ENCODE data around the gene GSTM1. TPM values are rescaled to one million over a fixed set of nuclear protein-coding genes. Genes with fewer than 3 reads are reported as not detected.
"Not testable (repeated sequence)": the region's sequence is repeated elsewhere in the genome, so short reads cannot be mapped to it uniquely, and the experiment has no call there.

GSTM1 gene
- total RNA-seq, 1 donor from 2014 or later, result 47.8 TPM

DNA sequence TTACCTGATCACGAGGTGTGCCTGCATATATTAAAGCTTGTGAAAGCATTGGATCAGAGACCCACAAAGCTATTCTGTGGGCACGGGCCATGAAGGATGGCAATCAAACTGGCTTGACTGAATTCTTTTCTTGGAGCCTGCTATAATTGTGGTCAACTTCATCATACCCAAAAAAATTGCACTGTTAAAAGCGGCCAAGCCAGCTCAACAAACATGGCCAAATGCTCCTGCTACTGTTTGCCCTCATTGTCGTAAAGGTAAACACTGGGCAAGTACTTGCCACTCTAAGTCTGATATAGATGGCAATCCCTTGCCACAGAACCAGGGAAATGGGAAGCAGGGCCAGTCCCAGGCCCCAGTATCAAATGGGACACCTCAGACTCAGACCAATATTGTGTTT is 17.8 kb downstream of the GSTM1 start:
- peaks cover 18% of the 10 kb centered on the region for H3K9me3 Mint-ChIP-seq
- no peak overlapping the region for H3K27ac Mint-ChIP-seq (ENCODE audit: unreplicated experiment)
- H3K4me3 Mint-ChIP-seq, result no peak overlapping the region
- H3K27me3 Mint-ChIP-seq (ENCODE audit: low read depth), result no peaks in the 10 kb centered on the region
- no peak for TF ChIP-seq CTCF (conservative IDR thresholded peaks at IDR 0.05)
- H3K36me3 Mint-ChIP-seq (ENCODE audit: low read depth), result peaks cover 13% of the 10 kb centered on the region
- H3K4me1 Mint-ChIP-seq, result no peaks in the 10 kb centered on the region
- no peak for DNase-seq (ENCODE audit: low read depth, low spot score)

- H3K4me1 Mint-ChIP-seq; H3K27me3 Mint-ChIP-seq (ENCODE audit: low read depth); DNase-seq (ENCODE audit: low read depth, low spot score); H3K27ac Mint-ChIP-seq (ENCODE audit: unreplicated experiment); H3K4me3 Mint-ChIP-seq: not testable (repeated sequence)
- Mint-ChIP-seq H3K36me3 (ENCODE audit: low read depth) (peaks cover 13% of the 10 kb centered on the region), H3K9me3 (peaks cover 13% of the 10 kb centered on the region)
These were observed 21.3 kb downstream of the GSTM1 start for GRCh38 chr1:109708949-109709348.

DNA sequence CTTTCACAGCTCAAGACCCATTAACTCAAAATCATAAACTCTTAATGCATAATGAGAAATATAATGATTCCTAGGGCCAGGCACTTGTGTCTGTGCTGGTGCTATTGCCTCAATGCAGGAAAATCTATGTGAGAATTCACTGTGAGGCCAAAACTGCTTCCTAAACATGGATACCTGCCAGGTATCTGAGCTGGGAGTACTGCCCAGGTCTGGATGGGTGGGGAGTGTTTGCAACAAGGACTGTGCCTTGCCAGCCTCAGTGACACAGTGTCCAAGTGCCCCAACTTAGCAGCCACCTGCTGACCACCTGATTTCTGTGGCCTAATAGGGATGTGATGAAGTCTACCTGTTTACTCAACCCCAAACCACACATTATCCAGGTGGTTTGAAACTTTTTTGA is 22.2 kb downstream of the GSTM1 start:
- H3K27ac Mint-ChIP-seq (ENCODE audit: unreplicated experiment); H3K4me3 Mint-ChIP-seq; H3K4me1 Mint-ChIP-seq; DNase-seq (ENCODE audit: low read depth, low spot score); H3K36me3 Mint-ChIP-seq (ENCODE audit: low read depth); H3K27me3 Mint-ChIP-seq (ENCODE audit: low read depth): not testable (repeated sequence)
- H3K9me3 Mint-ChIP-seq, result peaks cover 11% of the 10 kb centered on the region

DNA sequence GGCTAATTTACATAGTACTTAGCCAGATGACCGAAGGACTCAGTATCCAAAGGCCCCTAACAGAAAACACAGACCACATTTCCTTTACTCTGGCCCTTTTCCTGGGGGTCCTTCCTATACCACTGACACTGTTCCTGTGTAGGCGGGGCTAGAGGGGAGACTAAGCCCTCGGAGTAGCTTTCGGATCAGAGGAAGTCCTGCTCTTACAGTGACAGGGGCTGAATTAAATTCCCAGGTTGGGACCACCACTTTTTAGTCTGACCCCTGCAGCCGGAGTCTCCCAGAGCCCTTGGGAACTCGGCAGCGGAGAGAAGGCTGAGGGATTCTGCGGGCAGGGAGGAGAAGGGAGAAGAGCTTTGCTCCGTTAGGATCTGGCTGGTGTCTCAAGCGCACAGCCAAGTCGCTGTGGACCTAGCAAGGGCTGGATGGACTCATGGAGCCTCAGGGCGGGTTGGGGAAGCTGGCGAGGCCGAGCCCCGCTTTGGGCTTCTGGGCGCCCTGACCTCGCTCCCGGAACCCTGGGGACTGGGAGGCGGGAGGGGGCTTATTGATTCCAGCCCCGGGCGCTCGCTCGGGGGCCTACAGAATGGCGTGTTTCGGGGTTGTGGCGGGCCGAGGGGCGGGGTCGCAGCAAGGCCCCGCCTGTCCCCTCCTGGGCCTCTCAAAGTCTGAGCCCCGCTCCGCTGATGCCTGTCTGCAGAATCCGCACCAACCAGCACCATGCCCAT is 24.1 kb downstream of the GSTM1 start, which contains the start of gene GSTM5:
TSS of gene GSTM5 (plus strand) at position 659 of the 728 bp plus-strand sequence. CDS start at position 721, 62 bp downstream.
- H3K27me3 Mint-ChIP-seq (ENCODE audit: low read depth); H3K27ac Mint-ChIP-seq (ENCODE audit: unreplicated experiment); H3K36me3 Mint-ChIP-seq (ENCODE audit: low read depth); DNase-seq (ENCODE audit: low read depth, low spot score); H3K4me3 Mint-ChIP-seq; H3K4me1 Mint-ChIP-seq: not testable (repeated sequence)
- peaks cover 11% of the 10 kb centered on the region for H3K9me3 Mint-ChIP-seq

- H3K4me3 Mint-ChIP-seq, result no peak overlapping the region
- TF ChIP-seq CTCF (conservative IDR thresholded peaks at IDR 0.05), result no peak
- peaks cover 7% of the 10 kb centered on the region for H3K4me1 Mint-ChIP-seq
- peaks cover 8% of the 10 kb centered on the region for H3K9me3 Mint-ChIP-seq
- no peaks in the 10 kb centered on the region for H3K27me3 Mint-ChIP-seq (ENCODE audit: low read depth)
- no peak for DNase-seq (ENCODE audit: low read depth, low spot score)
- H3K36me3 Mint-ChIP-seq (ENCODE audit: low read depth), result peaks cover 6% of the 10 kb centered on the region
- no peak overlapping the region for H3K27ac Mint-ChIP-seq (ENCODE audit: unreplicated experiment)
These were observed 24.8 kb downstream of the GSTM1 start for GRCh38 chr1:109712321-109712864.

- peaks cover 6% of the 10 kb centered on the region for H3K36me3 Mint-ChIP-seq (ENCODE audit: low read depth)
These were observed 26.0 kb downstream of the GSTM1 start for GRCh38 chr1:109713636-109714035.

More at GRCh38 chr1:109713636-109714035, 26.0 kb downstream of the GSTM1 start:
- Mint-ChIP-seq H3K4me3 (no peak overlapping the region), H3K27me3 (ENCODE audit: low read depth) (no peaks in the 10 kb centered on the region), H3K9me3 (peaks cover 5% of the 10 kb centered on the region), H3K4me1 (peaks cover 7% of the 10 kb centered on the region), H3K27ac (ENCODE audit: unreplicated experiment) (no peak overlapping the region)
- DNase-seq (ENCODE audit: low read depth, low spot score), result no peak
- TF ChIP-seq CTCF (conservative IDR thresholded peaks at IDR 0.05), result no peak
